ENCODE measurements around the gene CD48. TPM values are rescaled to one million over a fixed set of nuclear protein-coding genes. Genes with fewer than 3 reads are reported as not detected.

CD48 gene
- polyA plus RNA-seq, 1 of the 3 experiments (the other 2 are of a cell fraction), result not detected

- H3K4me1 ChIP-seq (ENCODE audit: control insufficient read depth in 1 of 2, insufficient read depth in 2 of 2, low read depth in 1 of 2, low read length in 1 of 2), result no peaks in the 10 kb centered on the region
- no peaks in the 10 kb centered on the region for H3K9me2 ChIP-seq
- no peaks in the 10 kb centered on the region for H4K20me1 ChIP-seq (ENCODE audit: insufficient read depth)
- H3F3A ChIP-seq (replicated peaks; ENCODE audit: insufficient read depth), result no peaks in the 10 kb centered on the region
- H3K79me2 ChIP-seq (ENCODE audit: insufficient read depth), result no peaks in the 10 kb centered on the region
- peaks cover 6% of the 10 kb centered on the region; the same call in 1 of the 2 replicates for H3K27me3 ChIP-seq (ENCODE audit: insufficient read depth)
- no peak overlapping the region; the same call in 1 of the 2 replicates for H2AFZ ChIP-seq (ENCODE audit: low read depth)
- ChIA-PET POLR2A (no interaction called here), CTCF (no interaction called here)
- H3K36me3 ChIP-seq (replicated peaks in 1 of 2; ENCODE audit: control insufficient read depth in 1 of 2, insufficient read depth in 2 of 2, low read length in 1 of 2), result no peaks in the 10 kb centered on the region
- H3K9ac ChIP-seq, result no peak overlapping the region
- DNase-seq, result no peak
- TF ChIP-seq TEAD4 (IDR thresholded peaks at IDR 0.05; ENCODE audit: borderline replicate concordance, insufficient read depth), result no peak
- no peak for TF ChIP-seq RAD21 (IDR thresholded peaks at IDR 0.05; ENCODE audit: low read length)
- TF ChIP-seq FOSL2 (IDR thresholded peaks at IDR 0.05; ENCODE audit: borderline replicate concordance, low read depth), result no peak
- TF ChIP-seq FOXM1 (IDR thresholded peaks at IDR 0.05; ENCODE audit: low read depth), result no peak
- no peak for TF ChIP-seq IRF3 (IDR thresholded peaks at IDR 0.05; ENCODE audit: low read depth, low read length)
- no peak for TF ChIP-seq FOXJ3 (CRISPR knock-in tag; IDR thresholded peaks at IDR 0.05)
- TF ChIP-seq MEF2A (IDR thresholded peaks at IDR 0.05; ENCODE audit: borderline replicate concordance, low read depth), result no peak
- no peak for TF ChIP-seq RXRA (IDR thresholded peaks at IDR 0.05; ENCODE audit: borderline replicate concordance, low read depth)
- TF ChIP-seq ZBTB33 (IDR thresholded peaks at IDR 0.05; ENCODE audit: borderline replicate concordance, low read depth), result no peak
- no peak for TF ChIP-seq NFIC (IDR thresholded peaks at IDR 0.05; ENCODE audit: borderline replicate concordance)
- TF ChIP-seq, protein P1, sequence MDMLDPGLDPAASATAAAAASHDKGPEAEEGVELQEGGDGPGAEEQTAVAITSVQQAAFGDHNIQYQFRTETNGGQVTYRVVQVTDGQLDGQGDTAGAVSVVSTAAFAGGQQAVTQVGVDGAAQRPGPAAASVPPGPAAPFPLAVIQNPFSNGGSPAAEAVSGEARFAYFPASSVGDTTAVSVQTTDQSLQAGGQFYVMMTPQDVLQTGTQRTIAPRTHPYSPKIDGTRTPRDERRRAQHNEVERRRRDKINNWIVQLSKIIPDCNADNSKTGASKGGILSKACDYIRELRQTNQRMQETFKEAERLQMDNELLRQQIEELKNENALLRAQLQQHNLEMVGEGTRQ (IDR thresholded peaks at IDR 0.05; ENCODE audit: borderline replicate concordance, low read depth, low read length), result no peak
- no peak overlapping the region for H3K27ac ChIP-seq (ENCODE audit: low read depth in 2 of 2, low read length in 1 of 2)
- no peak overlapping the region for H3K4me3 ChIP-seq (ENCODE audit: low read depth in 2 of 2, low read length in 1 of 2)
- WGBS (ENCODE audit: low lambda C conversion rate), result 7% methylated on average over 5 of the region's 5 CpGs
- H3K9me3 ChIP-seq, result no peaks in the 10 kb centered on the region
- H3K4me2 ChIP-seq, result no peak overlapping the region
Observed at GRCh38 chr1:160744852-160745520, 33.4 kb upstream of the CD48 start.

DNA sequence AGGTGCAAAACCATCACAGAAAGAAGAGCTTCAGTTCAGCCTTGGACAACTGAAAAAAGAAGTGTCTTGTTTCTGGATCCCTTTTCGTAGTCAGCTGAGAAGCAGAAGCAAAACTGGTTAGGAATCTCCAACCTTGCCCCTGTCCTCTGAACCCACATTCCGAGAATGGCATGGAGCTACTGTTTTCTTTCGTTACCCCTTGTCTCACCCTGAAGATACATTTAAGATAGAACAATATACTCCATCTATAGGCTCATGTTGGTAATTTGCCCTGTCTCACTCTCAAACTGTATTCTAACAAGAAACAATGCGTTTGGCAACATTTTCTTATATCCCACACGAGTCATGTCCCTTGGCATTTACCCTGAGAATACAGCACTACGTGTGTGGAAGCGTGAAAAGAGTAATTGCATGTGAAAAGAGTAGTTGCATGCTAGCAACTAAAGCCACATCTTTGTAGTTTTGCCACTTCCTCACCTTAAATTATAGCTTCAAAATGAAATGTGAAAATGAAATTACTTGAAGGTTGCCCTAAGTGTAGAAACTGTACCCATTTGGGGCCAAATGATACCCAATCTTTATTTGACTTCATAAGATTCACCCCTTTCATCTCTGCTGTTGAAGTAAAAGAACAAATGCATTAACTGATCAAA is 32.7 kb upstream of the CD48 start:
- Histone ChIP-seq H3K27ac (ENCODE audit: low read depth in 2 of 2, low read length in 1 of 2) (no peak overlapping the region), H3K9me3 (no peaks in the 10 kb centered on the region), H4K20me1 (ENCODE audit: insufficient read depth) (no peaks in the 10 kb centered on the region), H2AFZ (ENCODE audit: low read depth) (no peak overlapping the region; the same call in 1 of the 2 replicates), H3K4me3 (ENCODE audit: low read depth in 2 of 2, low read length in 1 of 2) (no peak overlapping the region), H3K79me2 (ENCODE audit: insufficient read depth) (no peaks in the 10 kb centered on the region), H3K4me1 (ENCODE audit: control insufficient read depth in 1 of 2, insufficient read depth in 2 of 2, low read depth in 1 of 2, low read length in 1 of 2) (no peaks in the 10 kb centered on the region), H3F3A (replicated peaks; ENCODE audit: insufficient read depth) (no peaks in the 10 kb centered on the region), H3K27me3 (ENCODE audit: insufficient read depth) (peaks cover 6% of the 10 kb centered on the region; the same call in 1 of the 2 replicates), H3K36me3 (replicated peaks in 1 of 2; ENCODE audit: control insufficient read depth in 1 of 2, insufficient read depth in 2 of 2, low read length in 1 of 2) (no peaks in the 10 kb centered on the region), H3K9me2 (no peaks in the 10 kb centered on the region), H3K4me2 (no peak overlapping the region), H3K9ac (no peak overlapping the region)
- WGBS (ENCODE audit: low lambda C conversion rate), result 10% methylated on average over 7 of the region's 7 CpGs
- POLR2A ChIA-PET, result no interaction called here
- CTCF ChIA-PET, result interaction anchor here (0.6 to 1.0 kb wide), 2 partner anchors 17 to 161 kb away, joined by 3 to 4 read pairs; no protein-coding TSS in a partner anchor
- DNase-seq, result no peak
- TF ChIP-seq MEF2A (IDR thresholded peaks at IDR 0.05; ENCODE audit: borderline replicate concordance, low read depth) (no peak), RFX5 (IDR thresholded peaks at IDR 0.05; ENCODE audit: low read length) (no peak), TAF1 (IDR thresholded peaks at IDR 0.05; ENCODE audit: borderline replicate concordance, low read depth, low read length) (no peak), ZBTB33 (IDR thresholded peaks at IDR 0.05; ENCODE audit: borderline replicate concordance, low read depth) (no peak), SMC3 (IDR thresholded peaks at IDR 0.05; ENCODE audit: low read depth, low read length) (no peak), GABPA (IDR thresholded peaks at IDR 0.05; ENCODE audit: low read depth) (no peak)
- TF ChIP-seq, protein P2, sequence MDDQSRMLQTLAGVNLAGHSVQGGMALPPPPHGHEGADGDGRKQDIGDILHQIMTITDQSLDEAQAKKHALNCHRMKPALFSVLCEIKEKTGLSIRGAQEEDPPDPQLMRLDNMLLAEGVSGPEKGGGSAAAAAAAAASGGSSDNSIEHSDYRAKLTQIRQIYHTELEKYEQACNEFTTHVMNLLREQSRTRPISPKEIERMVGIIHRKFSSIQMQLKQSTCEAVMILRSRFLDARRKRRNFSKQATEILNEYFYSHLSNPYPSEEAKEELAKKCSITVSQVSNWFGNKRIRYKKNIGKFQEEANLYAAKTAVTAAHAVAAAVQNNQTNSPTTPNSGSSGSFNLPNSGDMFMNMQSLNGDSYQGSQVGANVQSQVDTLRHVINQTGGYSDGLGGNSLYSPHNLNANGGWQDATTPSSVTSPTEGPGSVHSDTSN (IDR thresholded peaks at IDR 0.05), result no peak
